HL-60 (cell line): ENCODE data around the gene DMBX1.

Experiments
- DNase-seq, 2 experiments: peaks; one replicate each; pipeline ENCODE4 v3.0.0-alpha.2; 2010 to 2020; ENCODE audit warnings: low read depth in 1 of 2, low spot score in 1 of 2
- H3K27ac ChIP-seq: fragments of 250-450 bp; sonication (Bioruptor Pico); replicated peaks from 2 replicates; pipeline ENCODE4 v1.5.1; 2020; ENCODE audit warnings: mild to moderate bottlenecking, moderate library complexity
- H3K27me3 ChIP-seq: fragments of 250-450 bp; sonication (Bioruptor Pico); 2 replicates; pipeline ENCODE4 v1.5.1; 2021; ENCODE audit warnings: mild to moderate bottlenecking, moderate library complexity; ENCODE audit not compliant: insufficient read depth, poor library complexity, severe bottlenecking
- H3K4me3 ChIP-seq: replicated peaks from 2 replicates; pipeline ENCODE4 v1.5.1; 2011; ENCODE audit warnings: mild to moderate bottlenecking, control low read depth, low read length; ENCODE audit not compliant: insufficient read depth
- GABPA ChIP-seq: IDR thresholded peaks from 2 replicates; pipeline ENCODE4 v1.6.1; 2012; ENCODE audit warnings: low read depth
- POLR2AphosphoS5 ChIP-seq: IDR thresholded peaks from 2 replicates; pipeline ENCODE4 v1.6.1; 2012; ENCODE audit warnings: low read depth
- SPI1 ChIP-seq: IDR thresholded peaks from 2 replicates; pipeline ENCODE4 v1.6.1; 2012; ENCODE audit warnings: low read depth, mild to moderate bottlenecking, borderline replicate concordance
- TF ChIP-seq, protein P1 (sequence below): IDR thresholded peaks from one replicate; pipeline ENCODE4 v1.5.1; 2011; ENCODE audit warnings: low read length, control low read depth, inconsistent platforms; ENCODE audit not compliant: insufficient read depth
- TF ChIP-seq, protein P2 (sequence below): IDR thresholded peaks from 2 replicates; pipeline ENCODE4 v1.6.1; 2012; ENCODE audit warnings: low read depth; ENCODE audit not compliant: insufficient replicate concordance

Gene DMBX1

DNA sequence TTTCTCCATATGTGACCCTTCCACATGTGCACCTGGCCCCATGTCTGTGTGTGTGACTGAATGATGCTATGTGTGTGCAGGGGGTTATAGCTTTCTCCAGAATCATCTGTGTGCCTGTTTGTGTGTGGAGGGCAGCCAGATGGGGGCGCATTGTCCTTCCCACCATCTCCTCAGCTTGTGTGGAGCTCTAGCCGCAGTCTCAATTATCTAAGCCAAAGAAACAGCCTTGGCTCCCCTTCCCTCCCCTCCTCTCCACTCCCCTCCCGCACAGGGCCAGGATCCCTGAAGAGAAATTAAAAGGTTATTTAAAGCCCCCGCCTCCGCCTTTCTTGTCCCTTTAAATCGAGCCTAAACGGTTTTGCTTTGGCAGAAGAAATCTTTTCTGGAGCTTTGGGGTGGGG, 1.8 kb upstream of the DMBX1 start:
- Histone ChIP-seq H3K27me3 (peaks cover 79% of the 10 kb centered on the region), H3K27ac (no peak overlapping the region), H3K4me3 (no peak overlapping the region)
- peak in 1 of 2 experiments; percentile 13 for DNase-seq
- TF ChIP-seq POLR2AphosphoS5, result no peak
- TF ChIP-seq, protein P1, sequence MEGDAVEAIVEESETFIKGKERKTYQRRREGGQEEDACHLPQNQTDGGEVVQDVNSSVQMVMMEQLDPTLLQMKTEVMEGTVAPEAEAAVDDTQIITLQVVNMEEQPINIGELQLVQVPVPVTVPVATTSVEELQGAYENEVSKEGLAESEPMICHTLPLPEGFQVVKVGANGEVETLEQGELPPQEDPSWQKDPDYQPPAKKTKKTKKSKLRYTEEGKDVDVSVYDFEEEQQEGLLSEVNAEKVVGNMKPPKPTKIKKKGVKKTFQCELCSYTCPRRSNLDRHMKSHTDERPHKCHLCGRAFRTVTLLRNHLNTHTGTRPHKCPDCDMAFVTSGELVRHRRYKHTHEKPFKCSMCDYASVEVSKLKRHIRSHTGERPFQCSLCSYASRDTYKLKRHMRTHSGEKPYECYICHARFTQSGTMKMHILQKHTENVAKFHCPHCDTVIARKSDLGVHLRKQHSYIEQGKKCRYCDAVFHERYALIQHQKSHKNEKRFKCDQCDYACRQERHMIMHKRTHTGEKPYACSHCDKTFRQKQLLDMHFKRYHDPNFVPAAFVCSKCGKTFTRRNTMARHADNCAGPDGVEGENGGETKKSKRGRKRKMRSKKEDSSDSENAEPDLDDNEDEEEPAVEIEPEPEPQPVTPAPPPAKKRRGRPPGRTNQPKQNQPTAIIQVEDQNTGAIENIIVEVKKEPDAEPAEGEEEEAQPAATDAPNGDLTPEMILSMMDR, result peak; percentile 11
- TF ChIP-seq SPI1, result no peak
- no peak for TF ChIP-seq GABPA

DNA sequence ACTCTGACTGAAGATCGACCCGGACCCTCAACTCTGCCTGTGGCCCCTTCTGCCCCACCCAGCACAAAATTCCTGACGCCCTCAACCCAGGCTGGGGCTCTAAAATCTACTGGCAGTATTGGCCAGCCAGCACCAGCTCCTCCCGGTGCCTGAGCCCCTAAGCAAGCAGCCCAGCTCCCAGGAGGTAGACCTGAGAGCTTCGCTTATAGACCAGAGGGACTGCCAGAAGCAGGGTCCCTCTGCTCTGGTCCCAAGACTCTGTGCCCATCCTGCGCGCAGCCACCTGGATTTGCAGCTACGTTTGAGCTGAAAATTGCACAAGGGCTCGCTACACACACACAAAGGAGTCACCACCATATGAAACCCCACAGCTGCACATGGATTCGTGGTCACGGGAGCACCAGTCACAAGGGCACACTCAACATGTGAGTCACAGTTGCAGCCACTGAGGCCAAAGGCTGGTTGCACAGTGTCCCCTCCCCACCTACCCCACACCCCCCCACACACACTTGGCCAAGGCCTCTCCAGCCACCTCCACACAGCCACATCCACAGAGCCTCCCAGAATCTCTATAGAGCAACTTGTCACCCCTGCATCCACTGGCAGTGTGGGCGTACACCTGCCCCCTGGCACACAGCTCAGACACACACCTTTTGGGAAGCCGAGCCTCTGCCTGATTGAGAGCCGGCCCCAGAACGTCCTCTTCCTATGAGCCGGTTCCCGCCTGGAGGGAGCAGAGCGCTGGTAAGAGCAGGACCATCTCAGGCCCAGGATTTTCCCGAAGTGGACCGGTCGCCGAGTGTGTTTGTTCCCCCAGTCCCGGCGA, 1.1 kb upstream of the DMBX1 start:
- TF ChIP-seq, protein P1, result no peak
- TF ChIP-seq, protein P2, sequence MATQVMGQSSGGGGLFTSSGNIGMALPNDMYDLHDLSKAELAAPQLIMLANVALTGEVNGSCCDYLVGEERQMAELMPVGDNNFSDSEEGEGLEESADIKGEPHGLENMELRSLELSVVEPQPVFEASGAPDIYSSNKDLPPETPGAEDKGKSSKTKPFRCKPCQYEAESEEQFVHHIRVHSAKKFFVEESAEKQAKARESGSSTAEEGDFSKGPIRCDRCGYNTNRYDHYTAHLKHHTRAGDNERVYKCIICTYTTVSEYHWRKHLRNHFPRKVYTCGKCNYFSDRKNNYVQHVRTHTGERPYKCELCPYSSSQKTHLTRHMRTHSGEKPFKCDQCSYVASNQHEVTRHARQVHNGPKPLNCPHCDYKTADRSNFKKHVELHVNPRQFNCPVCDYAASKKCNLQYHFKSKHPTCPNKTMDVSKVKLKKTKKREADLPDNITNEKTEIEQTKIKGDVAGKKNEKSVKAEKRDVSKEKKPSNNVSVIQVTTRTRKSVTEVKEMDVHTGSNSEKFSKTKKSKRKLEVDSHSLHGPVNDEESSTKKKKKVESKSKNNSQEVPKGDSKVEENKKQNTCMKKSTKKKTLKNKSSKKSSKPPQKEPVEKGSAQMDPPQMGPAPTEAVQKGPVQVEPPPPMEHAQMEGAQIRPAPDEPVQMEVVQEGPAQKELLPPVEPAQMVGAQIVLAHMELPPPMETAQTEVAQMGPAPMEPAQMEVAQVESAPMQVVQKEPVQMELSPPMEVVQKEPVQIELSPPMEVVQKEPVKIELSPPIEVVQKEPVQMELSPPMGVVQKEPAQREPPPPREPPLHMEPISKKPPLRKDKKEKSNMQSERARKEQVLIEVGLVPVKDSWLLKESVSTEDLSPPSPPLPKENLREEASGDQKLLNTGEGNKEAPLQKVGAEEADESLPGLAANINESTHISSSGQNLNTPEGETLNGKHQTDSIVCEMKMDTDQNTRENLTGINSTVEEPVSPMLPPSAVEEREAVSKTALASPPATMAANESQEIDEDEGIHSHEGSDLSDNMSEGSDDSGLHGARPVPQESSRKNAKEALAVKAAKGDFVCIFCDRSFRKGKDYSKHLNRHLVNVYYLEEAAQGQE, result no peak
- TF ChIP-seq SPI1 (no peak), GABPA (no peak), POLR2AphosphoS5 (no peak)
- Histone ChIP-seq H3K4me3 (no peak overlapping the region), H3K27ac (no peak overlapping the region), H3K27me3 (peaks cover 85% of the 10 kb centered on the region)
- DNase-seq, result peak in 1 of 2 experiments; percentile 49

DNA sequence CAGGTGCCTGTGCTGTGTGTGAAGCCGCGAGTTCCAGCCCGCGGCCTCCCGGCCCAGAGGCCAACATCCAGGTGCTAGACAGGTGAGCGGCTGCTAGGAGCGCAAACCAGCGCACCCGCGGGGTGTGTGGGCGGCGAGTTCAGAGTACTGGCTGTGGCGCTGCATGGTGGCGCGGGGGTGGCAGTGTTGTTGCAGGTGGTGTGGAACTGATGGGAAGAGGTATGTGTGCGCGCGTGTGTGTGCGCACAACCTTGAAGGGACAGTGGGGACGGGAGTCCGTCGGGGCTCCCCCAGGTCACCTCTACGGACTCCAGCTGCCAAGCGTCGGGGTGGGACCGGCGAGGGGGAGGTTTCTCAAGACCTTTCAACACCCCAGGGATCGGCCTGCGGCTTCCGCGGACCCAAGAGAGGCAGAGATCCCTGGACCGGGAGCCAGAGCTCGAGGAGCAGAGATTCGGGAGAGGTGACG, 433 bp upstream of the DMBX1 start:
- no peak overlapping the region for H3K4me3 ChIP-seq
- H3K27ac ChIP-seq, result no peak overlapping the region
- DNase-seq, result no peak
- H3K27me3 ChIP-seq, result peaks cover 88% of the 10 kb centered on the region
- TF ChIP-seq, protein P1, result no peak
- no peak for TF ChIP-seq POLR2AphosphoS5
- no peak for TF ChIP-seq GABPA
- TF ChIP-seq, protein P2, result no peak
- TF ChIP-seq SPI1, result no peak

DNA sequence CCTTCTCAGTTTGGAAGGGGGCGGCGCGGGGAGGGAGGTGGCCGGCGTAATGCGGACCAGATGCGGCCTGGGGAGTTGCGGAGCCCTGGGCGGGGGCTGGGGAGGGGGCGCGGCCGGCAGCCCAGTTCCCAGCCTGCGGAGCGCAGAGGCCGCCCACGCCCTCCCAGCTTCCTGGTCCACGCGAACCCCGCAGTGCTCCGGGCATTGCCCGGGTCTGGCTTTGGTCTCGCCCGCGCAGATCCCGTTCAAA, 695 bp downstream of the DMBX1 start:
- H3K27ac ChIP-seq, result no peak overlapping the region
- DNase-seq, result no peak
- H3K27me3 ChIP-seq, result peaks cover 85% of the 10 kb centered on the region
- TF ChIP-seq POLR2AphosphoS5 (no peak), GABPA (no peak), SPI1 (no peak)
- TF ChIP-seq, protein P1, result no peak
- TF ChIP-seq, protein P2, result no peak
- no peak overlapping the region for H3K4me3 ChIP-seq
